ENCODE results near the gene MPZL2.
"Not testable (repeated sequence)": the region's sequence is repeated elsewhere in the genome, so short reads cannot be mapped to it uniquely, and the experiment has no call there.

The MPZL2 gene

DNA sequence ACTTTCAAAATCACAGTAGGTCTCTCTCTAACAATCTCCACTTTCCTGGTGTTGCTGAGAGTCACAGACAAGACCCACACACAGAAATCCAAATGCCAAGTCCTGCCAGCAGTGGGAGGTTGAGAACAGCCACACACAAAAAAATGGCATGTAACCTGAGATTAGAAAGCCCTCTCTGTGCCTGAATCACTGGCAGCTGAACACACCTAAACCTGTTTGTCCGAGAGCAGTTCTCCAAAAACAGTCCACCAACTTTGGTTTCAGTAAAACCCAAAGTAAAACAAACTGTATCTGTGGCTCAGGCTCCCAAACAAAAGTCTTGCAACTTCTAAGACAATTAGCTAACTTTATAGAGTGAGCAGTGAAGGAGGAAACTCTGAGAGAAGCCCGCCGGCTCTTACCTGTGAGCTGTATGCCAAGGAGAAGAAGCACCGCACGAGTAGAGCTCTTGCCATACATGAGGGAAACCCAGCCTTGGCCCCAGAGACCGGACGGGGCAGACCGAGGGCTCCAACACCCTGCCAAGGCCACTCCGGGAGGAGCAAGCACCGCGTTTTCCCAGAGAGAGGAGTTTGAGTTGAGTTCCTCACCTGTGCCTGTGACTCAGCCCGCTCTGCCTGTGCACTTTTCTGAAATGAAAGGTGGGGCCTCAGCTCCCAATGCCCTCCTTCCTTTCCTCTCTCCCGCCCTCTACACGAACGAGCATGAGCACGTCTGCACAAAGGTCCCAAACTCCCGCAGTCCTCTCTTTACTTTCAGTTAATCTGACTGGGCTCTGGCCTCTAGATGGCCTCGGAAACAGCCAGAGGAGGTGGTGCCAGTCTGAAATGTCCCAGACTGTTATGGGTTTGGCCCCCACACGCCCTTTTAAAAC, at the start of gene MPZL2:
MPZL2 (minus strand) TSS at position 603 of the 874 bp plus-strand sequence; CDS start at position 459, 144 bp downstream.
- DNase-seq (ENCODE audit: low read depth): no peak

DNA sequence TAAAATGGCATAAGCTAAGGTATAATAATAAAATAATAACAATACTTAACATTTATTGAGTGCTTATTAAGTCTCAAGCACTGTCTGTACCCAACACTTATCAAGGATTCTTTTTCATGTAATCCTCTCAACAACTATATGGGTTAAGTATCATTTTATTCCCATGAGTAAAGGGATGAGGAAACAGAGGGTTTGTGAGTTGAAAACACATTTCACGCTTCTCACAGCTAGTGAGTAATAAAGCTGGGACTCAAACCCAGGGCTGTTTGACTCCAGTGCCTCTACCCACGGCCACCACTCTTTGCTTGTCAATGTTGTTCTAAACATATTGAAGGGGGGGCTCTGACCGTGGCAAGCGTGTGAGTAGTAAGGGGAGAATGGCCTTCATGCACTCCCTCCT, 49.1 kb upstream of the MPZL2 start:
- no peak for DNase-seq (ENCODE audit: low read depth)

DNA sequence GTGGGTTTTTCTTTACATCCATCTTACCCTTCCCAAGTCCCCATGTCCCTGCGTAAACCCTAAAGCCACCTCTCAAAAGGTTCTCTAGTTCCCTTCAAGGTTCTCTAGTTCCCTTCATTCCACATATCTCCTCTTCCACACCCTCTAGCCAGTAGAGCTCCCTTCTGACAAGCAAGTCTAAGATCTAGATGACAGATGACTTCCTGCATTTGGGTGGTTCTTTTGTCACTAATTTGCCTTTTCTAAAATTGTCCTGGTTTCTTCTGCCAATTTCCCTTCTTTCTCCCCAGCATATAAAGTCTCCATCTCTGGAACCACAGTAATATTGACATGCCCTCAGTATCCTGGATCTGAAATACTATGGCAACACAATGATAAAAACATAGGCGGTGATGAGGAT, 48.2 kb upstream of the MPZL2 start:
- no peak for DNase-seq (ENCODE audit: low read depth)

DNA sequence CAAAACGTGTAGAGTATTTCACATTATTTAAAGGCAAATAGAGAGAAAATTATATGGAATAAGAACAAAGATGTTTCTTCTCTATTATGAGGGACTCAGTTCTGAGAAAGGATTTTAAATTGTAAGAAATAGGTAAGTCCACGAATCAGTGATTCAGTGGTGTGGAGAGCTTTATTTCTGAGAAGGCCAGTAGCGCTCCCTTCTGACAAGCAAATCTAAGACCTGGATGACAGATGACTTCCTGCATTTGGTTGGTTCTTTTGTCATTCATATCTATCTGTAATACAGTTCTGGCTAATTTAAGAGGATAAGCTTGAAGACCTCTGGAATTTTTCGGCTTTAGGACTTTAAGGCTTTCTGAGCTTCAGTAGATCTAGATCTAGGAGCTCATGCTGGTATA, 47.4 kb upstream of the MPZL2 start:
- DNase-seq (ENCODE audit: low read depth): no peak

DNA sequence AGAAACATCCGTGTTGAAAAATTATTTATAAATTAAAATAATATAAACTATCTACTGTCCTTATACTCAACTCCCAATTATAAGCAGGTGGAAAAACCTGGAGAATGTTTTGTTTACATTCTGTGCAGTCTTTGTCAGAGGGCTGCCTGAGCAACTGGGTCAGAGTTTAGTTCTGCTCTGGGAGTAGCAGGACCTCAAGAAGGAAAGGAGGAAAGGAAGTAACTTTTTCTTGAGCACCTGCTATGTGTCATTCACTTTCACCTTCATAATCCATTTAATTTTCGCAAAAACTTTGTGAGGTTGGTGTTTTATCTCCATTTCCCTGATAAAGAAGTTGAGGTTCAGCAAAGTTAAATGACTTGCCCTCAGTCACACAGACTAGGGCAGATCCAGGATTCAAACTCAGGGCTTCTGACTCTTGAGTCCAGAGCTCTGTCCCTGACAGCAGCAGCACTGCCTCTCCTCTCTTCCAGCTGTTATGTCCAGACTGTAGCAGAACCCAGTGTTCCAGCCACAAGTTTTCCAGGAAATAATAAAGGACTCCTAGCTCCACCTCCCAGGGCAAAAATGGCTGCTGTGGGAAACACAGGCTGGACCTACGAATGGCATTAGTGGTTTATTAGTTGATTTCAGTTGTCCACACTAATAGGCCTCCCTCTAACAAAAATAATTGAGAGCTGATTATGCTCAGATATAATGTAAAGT, 46.8 kb upstream of the MPZL2 start:
- no peak for DNase-seq (ENCODE audit: low read depth)

DNA sequence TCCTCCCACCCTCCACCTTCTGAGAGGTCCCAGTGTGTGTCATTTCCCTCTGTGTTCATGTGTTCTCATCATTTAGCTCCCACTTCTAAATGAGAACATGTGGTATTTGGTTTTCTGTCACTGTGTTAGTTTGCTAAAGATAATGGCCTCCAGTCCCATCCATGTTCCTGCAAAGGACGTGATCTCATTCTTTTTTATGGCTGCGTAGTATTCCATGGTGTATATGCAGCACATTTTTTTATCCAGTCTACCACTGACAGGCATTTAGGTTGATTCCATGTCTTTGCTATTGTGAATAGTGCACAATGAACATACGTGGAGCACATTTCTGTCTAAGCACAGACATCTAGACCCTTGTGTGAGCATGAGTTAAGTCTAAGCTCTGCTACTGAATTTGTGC, 46.2 kb upstream of the MPZL2 start:
- no peak for DNase-seq (ENCODE audit: low read depth)

DNA sequence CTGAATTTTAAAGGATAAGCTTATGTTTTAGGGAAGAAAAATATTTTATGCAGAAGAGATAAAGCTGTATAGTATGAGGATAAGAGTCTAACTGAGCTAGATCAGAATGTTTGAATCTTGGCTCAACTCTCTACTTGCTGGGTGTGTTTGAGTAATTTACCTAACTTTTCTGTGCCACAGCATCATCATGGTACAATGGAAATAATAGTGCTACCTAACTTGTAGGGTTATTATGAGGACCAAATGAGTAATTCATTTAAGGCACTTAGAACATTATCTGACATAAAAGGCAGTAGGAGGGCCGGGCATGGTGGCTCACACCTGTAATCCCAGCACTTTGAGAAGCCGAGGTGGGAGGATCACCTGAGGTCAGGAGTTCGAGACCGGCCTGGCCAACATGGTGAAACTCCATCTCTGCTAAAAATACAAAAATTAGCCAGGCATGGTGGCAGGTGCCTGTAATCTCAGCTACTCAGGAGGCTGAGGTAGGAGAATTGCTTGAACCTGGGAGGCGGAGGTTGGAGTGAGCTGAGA, 45.0 kb upstream of the MPZL2 start:
- not testable (repeated sequence) for DNase-seq (ENCODE audit: low read depth)

DNA sequence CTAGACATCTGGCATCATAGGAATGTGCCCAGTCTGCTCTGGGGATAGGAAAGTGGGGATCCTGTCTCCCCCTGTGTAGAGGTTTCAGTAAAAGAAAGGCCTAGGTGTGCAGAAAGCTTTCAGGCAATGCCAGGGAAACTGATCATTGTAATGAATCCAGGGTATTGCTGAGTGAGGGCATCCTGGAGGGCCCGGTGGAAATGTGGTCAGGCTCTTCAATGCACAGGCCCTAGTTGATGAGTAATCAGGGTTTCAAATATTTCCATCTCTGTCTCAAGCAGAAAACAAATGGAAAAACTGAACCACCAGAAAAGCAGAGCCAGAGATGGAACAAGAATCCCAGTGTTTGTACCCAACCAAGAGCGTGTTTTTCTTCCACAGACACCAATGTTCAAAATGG, 42.5 kb upstream of the MPZL2 start:
- no peak for DNase-seq (ENCODE audit: low read depth)

DNA sequence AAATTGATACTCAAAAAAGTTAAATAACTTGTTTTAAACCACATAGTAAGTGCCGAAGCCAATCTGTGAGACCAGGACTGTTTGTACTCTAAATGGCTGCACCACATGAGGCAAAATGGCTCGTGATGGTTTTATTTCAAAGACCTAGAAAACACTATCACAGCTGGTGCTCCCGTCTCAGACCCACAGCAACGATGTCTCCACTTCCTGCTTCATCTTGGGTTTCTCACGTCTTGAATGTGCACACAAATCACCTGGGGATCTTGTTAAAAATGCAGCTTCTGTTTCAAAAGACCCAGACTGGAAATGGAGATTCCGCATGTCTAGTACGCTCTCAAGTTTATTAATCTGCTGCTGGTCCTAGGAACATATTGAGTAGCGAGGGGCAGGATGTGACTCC, 41.6 kb upstream of the MPZL2 start:
- no peak for DNase-seq (ENCODE audit: low read depth)

DNA sequence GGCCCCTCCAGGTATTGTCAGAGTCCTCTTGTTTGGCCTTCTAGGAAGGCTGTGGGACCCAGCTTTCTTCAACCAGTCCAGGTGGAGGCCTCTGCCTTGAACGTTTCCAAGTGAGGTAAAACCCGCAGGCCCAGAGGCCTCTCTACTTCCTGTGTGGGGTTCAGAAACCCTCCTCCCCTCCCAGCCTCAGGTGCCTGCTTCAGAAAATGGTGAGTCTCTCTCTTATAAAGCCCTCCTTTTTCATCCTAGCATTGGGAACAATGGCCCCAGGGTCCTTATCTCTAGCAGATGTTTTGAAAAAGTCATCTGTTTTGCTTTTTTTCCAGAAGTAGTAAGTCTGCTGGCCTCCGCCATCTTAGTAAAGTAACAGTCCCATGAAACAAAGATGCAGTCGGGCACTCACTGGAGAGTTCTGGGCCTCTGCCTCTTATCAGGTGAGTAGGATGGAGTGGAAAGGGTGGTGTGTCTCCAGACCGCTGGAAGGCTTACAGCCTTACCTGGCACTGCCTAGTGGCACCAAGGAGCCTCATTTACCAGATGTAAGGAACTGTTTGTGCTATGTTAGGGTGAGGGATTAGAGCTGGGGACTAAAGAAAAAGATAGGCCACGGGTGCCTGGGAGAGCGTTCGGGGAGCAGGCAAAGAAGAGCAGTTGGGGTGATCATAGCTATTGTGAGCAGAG, 40.6 kb upstream of the MPZL2 start, which contains the start of gene CD3E:
CD3E (plus strand) TSS at position 163 of the 681 bp plus-strand sequence; CDS start at position 386, 223 bp downstream.
- no peak for DNase-seq (ENCODE audit: low read depth)

DNA sequence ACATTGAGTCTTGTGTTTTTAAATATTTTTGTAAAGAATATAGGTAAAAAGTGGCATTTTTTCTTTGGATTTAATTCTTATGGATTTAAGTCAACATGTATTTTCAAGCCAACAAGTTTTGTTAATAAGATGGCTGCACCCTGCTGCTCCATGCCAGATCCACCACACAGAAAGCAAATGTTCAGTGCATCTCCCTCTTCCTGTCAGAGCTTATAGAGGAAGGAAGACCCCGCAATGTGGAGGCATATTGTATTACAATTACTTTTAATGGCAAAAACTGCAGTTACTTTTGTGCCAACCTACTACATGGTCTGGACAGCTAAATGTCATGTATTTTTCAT, 40.1 kb upstream of the MPZL2 start:
- no peak for DNase-seq (ENCODE audit: low read depth)

DNA sequence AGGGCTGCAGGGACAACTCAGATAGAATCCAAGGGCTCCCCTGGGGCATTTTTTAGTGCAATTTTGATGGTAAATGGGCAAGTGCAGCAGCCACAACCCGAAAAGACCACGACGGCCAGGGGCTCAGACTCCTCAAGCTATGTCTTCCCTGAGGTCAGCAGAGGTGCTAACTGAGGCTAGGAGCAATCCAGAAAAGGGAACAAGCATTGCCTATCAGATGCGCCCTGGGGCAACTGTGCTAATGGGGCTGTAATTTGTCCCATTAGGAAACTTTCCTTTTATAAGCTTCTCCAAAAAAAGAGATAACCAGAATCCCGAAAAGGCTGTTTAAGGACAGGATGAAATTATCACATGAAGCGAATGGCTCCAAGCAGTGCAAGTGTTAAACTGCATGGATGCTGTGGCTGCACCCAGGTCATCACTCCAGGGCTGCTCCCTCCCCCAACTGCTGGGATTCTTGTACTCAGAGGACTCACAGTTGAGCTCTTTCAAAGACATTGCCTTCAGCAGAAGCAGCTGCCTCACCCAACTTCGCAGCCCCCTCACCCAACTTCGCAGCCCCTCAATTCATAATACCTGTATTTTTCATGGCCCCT, 37.6 kb upstream of the MPZL2 start:
- DNase-seq (ENCODE audit: low read depth): no peak

DNA sequence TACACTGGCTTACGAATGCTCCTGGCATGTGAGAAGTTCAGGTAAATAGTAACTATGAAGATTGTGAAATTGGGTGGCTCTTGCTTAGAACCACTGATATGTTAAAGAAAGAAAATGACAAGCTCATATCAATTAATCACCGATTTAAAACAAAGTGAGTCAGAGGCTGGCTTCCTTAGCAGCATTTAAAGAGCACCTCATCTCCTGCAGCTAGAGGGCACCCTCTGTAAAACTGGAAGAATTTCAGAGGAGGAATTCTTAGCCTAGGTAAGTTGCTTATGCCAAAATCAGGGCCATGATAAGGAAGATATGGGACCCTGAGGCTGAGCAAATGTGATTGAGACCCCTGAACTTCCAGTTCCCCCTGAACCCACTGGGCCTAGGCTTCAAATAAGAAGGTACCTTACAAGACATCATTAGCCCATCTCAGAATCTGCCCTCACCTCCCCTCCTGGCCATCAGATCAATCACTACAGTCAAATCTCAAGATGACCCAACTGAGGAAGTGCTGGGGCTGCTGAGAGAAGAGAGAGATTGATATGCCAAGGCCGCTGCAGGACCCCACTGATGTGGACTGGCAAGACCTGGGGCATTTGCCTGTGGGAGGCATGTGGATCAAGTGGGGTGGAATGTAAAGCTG, 31.8 kb upstream of the MPZL2 start:
- no peak for DNase-seq (ENCODE audit: low read depth)

DNA sequence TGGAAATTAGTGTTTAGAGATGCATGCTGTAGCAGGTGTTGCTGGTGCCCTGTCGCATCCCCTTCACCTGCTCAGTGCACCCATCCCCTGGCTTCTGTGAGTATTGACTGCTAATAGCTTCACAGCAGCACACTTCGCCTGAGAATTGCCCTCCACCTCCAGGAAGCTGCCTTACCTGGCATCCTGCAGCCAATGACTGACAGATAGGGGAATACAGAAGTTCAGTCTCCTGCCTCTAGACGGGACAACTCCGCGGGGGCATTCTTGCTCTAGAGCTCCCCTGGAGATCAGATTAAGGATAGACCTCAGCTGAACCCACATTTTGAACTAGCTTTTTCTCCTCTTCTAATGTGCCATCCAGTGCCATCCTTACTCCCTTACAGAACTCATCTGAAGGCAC, 31.1 kb upstream of the MPZL2 start:
- no peak for DNase-seq (ENCODE audit: low read depth)

DNA sequence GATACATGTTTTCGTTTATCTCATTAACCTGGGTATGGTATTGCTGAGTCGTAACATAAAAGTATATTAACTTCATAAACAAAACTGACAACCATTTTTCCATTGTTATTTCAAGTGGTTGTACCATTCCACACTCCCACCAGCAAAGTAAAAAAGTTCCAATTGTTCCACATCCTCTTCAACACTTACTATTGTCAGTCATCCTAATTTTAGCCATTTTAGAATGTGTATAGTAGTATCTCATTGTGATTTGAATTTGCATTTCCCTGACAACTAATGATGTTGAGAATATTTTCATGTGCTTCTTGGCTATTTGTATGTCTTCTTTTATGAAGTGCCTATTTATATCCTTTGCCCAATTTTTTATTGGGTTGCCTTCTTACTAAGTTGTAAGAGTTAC, 30.0 kb upstream of the MPZL2 start:
- no peak for DNase-seq (ENCODE audit: low read depth)

DNA sequence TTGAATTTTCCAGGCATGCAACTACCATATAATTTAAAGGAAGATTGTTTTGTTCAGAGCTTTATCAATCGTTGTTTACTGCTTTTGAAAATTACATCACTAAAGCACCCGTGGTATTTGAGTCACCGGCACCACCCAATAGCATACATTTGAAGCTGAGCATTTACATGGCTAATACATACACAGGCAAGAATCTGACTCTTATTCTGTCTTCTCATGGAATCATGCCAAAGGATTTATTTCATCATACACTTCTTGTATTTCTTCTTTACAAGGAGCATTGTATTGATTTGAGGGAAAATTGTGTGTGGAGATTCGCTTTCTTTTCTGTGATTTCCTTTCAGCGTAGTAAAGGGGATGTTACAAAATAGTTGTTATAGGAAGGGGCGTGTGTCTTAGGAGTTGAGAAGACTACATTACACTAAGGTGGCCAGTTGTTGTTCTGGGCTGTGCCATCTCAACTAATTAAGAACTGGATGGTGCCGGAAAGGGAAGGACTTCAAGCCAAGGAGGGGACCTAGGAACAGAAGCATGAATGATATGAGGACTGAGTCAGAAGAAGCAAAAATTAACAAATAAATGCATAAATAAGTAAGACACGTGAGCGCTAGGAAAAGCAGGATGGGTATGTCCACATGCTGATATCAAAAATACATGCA, 27.5 kb upstream of the MPZL2 start:
- DNase-seq (ENCODE audit: low read depth): no peak

DNA sequence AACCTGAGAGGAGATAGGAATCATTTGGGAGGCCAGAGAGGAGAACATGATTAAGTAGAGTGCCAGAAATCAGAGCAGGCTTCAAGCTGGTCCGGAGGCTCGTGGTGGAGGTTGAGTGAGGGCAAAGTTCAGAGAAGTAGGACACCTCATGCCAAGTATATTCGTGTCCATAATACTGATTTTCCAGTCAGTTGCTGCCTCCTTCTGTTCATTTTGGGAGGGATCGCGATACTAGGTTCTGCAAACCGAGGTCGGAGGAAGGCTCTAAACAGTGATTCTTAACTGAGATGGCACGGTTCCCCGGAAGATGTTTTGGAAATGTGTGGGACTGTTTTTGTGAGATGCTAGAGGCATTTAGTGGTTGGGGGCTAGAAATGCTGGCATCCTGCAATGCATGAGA, 26.8 kb upstream of the MPZL2 start:
- no peak for DNase-seq (ENCODE audit: low read depth)

DNA sequence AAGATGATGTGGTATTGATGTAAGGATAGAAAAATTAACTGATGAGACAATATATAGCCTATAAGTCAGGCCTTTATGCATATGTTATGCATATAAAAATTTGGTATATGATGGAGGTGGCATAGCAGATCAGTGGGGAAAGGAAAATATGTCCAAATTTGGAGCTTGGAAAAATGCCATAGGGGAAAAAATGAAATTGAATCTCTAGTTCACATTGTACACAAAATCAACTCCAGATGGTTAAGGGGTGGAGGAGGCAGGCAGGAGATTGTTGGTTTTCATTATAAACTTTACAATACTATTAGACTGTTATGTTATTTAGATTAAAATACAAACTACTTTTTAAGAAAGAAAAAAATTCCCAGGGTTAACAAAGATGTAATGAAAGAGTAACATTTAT, 25.3 kb upstream of the MPZL2 start:
- no peak for DNase-seq (ENCODE audit: low read depth)

DNA sequence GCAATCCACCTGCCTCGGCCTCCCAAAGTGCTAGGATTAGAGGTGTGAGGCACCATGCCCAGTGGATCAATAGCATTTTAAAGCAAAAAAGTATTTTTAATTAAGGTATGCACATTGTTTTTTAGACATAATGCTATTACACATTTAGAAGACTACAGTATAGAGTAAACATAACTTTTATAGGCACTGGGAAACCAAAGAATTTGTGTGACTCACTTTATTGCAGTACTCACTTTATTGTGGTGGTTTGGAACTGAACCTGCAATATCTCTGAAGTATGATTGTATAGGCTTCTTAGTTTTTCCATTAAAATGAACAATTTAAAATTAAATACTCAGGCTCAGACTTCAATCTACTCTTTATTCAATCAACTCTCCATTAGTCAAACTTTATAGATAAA, 22.9 kb upstream of the MPZL2 start:
- no peak for DNase-seq (ENCODE audit: low read depth)

DNA sequence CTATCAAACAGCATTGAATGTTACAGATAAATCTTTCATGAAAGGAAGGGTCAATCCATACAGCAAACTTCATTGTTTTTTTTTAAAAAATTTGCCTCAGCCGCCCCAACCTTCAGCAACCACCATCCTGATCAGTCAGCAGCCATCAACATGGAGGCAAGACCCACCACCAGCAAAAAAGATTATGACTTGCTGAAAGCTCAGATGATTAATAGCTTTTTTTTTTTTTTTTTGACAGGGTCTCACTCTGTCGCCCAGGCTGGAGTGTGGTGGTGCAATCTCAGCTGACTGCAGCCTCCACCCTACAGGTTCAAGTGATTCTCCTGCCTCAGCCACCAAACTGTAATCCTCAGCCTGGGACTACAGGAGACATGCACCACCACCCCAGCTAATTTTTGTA, 22.4 kb upstream of the MPZL2 start:
- DNase-seq (ENCODE audit: low read depth): no peak

DNA sequence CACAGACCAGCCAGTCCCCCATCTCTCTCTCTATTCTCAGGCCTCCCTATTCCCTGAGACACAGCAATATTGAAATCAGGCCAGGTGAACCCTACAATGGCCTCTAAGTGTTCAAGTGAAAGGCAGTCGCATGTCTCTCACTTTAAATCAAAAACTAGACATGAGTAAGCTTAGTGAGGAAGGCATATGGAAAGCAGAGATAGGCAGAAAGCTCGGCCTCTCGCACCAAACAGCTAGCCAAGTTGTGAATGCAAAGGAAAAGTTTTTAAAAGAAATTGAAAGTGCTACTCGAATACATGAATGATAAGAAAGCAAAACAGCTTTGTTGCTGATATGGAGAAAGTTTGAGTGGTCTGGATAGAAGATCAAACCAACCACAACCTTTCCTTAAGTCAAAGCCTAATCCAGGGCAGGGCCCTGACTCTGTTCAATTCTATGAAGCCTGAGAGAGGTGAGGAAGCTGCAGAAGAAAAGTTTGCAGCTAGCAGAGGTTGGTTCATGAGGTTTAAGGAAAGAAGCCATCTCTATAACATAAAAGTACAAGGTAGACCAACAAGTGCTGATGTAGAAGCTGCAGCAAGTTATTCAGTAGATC, 19.8 kb upstream of the MPZL2 start:
- no peak for DNase-seq (ENCODE audit: low read depth)

Measured in stimulated activated CD8-positive, alpha-beta memory T cell treated with anti-CD3 and anti-CD28 coated beads, Interleukin-15, amount 100 ng/mL, for 24 hours (primary cell).